GM12872 (cell line): Measurements from ENCODE around the gene FAM107B.

Experiments used
- CTCF ChIP-seq: IDR thresholded peaks from 3 replicates; pipeline ENCODE4 v1.5.1; 2011; ENCODE audit warnings: low read depth, mild to moderate bottlenecking, low read length, moderate library complexity; ENCODE audit not compliant: insufficient read depth

Gene FAM107B

GRCh38 chr10:14557567-14557966, 217.1 kb downstream of the FAM107B start:
- no peak for TF ChIP-seq CTCF

GRCh38 chr10:14556285-14556956, 218.3 kb downstream of the FAM107B start:
- peak; percentile 76 for TF ChIP-seq CTCF

GRCh38 chr10:14555807-14556206, 218.9 kb downstream of the FAM107B start:
- TF ChIP-seq CTCF: no peak

- no peak for TF ChIP-seq CTCF
Measured at GRCh38 chr10:14554491-14555205, 220.0 kb downstream of the FAM107B start.

GRCh38 chr10:14554091-14554490, 220.6 kb downstream of the FAM107B start:
- TF ChIP-seq CTCF: no peak

- TF ChIP-seq CTCF: no peak
Measured at GRCh38 chr10:14553448-14553847, 221.2 kb downstream of the FAM107B start.

GRCh38 chr10:14552015-14552414, 222.7 kb downstream of the FAM107B start:
- no peak for TF ChIP-seq CTCF
